KMS-11 (cell line): Measurements from ENCODE around the gene DHX34.

ENCODE experiments used
- H2AFZ ChIP-seq: fragments of 200-600 bp; sonication (generic); 2 replicates; pipeline ENCODE4 v1.6.1; 2016; ENCODE audit warnings: antibody characterized with exemption, mixed run types, low read depth
- H3K27ac ChIP-seq: fragments of 200-600 bp; sonication (generic); 2 replicates; pipeline ENCODE4 v1.6.1; 2016; ENCODE audit warnings: mild to moderate bottlenecking, mixed run types
- H3K27me3 ChIP-seq: fragments of 200-600 bp; sonication (generic); 2 replicates; pipeline ENCODE4 v1.6.1; 2017; ENCODE audit warnings: mild to moderate bottlenecking, low read depth, mixed run types, moderate library complexity; ENCODE audit not compliant: insufficient read depth
- H3K36me3 ChIP-seq: fragments of 200-600 bp; sonication (generic); 2 replicates; pipeline ENCODE4 v1.6.1; 2017; ENCODE audit warnings: mild to moderate bottlenecking, mixed run types; ENCODE audit not compliant: insufficient read depth
- H3K4me1 ChIP-seq: fragments of 200-600 bp; sonication (generic); 2 replicates; pipeline ENCODE4 v1.6.1; 2016; ENCODE audit warnings: mild to moderate bottlenecking, low read depth, mixed run types; ENCODE audit not compliant: poor library complexity, severe bottlenecking
- H3K4me2 ChIP-seq: fragments of 200-600 bp; sonication (generic); 2 replicates; pipeline ENCODE4 v1.7.0; 2016; ENCODE audit warnings: mild to moderate bottlenecking, mixed run types
- H3K4me3 ChIP-seq: fragments of 200-600 bp; sonication (generic); IDR thresholded peaks from 2 replicates; pipeline ENCODE4 v1.6.1; 2017; ENCODE audit warnings: low read depth, low read length, mixed read lengths; ENCODE audit not compliant: insufficient read depth
- H3K79me2 ChIP-seq: fragments of 200-600 bp; sonication (generic); 2 replicates; pipeline ENCODE4 v1.6.1; 2016; ENCODE audit warnings: low read depth, mixed run types; ENCODE audit not compliant: insufficient read depth
- H3K9ac ChIP-seq: fragments of 200-600 bp; sonication (generic); 2 replicates; pipeline ENCODE4 v1.6.1; 2016; ENCODE audit warnings: mild to moderate bottlenecking, mixed run types
- H4K20me1 ChIP-seq: fragments of 200-600 bp; sonication (generic); 2 replicates; pipeline ENCODE4 v1.6.1; 2016; ENCODE audit warnings: mild to moderate bottlenecking, mixed run types; ENCODE audit not compliant: insufficient read depth
- TF ChIP-seq, protein P1 (sequence below): fragments of 200-600 bp; sonication (generic); conservative IDR thresholded peaks from 2 replicates; pipeline ENCODE4 v1.6.1; 2017; ENCODE audit warnings: low read depth, mild to moderate bottlenecking, antibody characterized with exemption, low read length, moderate library complexity, mixed read lengths

DHX34 gene

DNA sequence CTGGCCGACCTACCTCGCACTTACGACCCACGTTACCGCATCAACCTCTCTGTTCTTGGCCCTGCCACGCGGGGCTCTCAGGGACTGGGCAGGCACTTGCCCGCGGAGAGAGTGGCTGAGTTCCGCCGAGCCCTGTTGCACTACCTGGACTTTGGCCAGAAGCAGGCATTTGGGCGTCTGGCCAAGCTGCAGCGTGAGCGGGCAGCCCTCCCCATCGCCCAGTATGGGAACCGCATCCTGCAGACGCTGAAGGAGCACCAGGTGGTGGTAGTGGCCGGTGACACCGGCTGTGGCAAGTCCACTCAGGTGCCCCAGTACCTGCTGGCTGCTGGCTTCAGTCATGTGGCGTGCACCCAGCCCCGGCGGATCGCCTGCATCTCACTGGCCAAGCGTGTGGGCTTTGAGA lies 4.2 kb downstream of the DHX34 start:
- TF ChIP-seq, protein P1, sequence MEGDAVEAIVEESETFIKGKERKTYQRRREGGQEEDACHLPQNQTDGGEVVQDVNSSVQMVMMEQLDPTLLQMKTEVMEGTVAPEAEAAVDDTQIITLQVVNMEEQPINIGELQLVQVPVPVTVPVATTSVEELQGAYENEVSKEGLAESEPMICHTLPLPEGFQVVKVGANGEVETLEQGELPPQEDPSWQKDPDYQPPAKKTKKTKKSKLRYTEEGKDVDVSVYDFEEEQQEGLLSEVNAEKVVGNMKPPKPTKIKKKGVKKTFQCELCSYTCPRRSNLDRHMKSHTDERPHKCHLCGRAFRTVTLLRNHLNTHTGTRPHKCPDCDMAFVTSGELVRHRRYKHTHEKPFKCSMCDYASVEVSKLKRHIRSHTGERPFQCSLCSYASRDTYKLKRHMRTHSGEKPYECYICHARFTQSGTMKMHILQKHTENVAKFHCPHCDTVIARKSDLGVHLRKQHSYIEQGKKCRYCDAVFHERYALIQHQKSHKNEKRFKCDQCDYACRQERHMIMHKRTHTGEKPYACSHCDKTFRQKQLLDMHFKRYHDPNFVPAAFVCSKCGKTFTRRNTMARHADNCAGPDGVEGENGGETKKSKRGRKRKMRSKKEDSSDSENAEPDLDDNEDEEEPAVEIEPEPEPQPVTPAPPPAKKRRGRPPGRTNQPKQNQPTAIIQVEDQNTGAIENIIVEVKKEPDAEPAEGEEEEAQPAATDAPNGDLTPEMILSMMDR: no peak
- Histone ChIP-seq H4K20me1 (no peaks in the 10 kb centered on the region), H2AFZ (no peak overlapping the region), H3K27me3 (no peaks in the 10 kb centered on the region), H3K27ac (no peak overlapping the region), H3K4me1 (peaks cover 16% of the 10 kb centered on the region), H3K4me3 (no peak overlapping the region), H3K79me2 (peaks cover 20% of the 10 kb centered on the region; the same call in 1 of the 2 replicates), H3K36me3 (peaks cover 16% of the 10 kb centered on the region; the same call in 1 of the 2 replicates), H3K9ac (no peak overlapping the region), H3K4me2 (no peak overlapping the region)

DNA sequence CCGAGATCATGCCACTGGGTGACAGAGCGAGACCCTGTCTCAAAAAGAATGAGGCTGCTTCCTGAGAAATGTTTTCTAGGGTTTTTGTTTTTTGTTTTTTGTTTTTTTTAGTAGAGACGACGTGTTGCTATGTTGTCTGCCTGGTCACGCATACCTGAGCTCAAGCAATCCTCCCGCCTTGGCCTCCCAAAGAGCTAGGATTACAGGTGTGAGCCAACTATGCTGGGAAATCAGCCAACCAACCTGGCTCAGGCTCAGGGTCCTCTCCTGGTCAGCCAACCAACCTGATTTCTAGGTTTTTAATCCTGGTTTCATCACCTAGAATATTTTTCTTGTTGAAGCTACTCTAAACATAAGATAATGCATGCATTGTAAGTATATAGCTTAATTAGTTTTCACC lies 7.8 kb downstream of the DHX34 start:
- H4K20me1 ChIP-seq: no peaks in the 10 kb centered on the region
- no peak overlapping the region for H3K27ac ChIP-seq
- H2AFZ ChIP-seq: no peak overlapping the region
- H3K27me3 ChIP-seq: no peaks in the 10 kb centered on the region
- H3K79me2 ChIP-seq: no peaks in the 10 kb centered on the region
- peaks cover 22% of the 10 kb centered on the region; the same call in 1 of the 2 replicates for H3K36me3 ChIP-seq
- no peak overlapping the region for H3K9ac ChIP-seq
- no peak overlapping the region for H3K4me2 ChIP-seq
- no peaks in the 10 kb centered on the region for H3K4me1 ChIP-seq
- TF ChIP-seq, protein P1: no peak
- H3K4me3 ChIP-seq: no peak overlapping the region

DNA sequence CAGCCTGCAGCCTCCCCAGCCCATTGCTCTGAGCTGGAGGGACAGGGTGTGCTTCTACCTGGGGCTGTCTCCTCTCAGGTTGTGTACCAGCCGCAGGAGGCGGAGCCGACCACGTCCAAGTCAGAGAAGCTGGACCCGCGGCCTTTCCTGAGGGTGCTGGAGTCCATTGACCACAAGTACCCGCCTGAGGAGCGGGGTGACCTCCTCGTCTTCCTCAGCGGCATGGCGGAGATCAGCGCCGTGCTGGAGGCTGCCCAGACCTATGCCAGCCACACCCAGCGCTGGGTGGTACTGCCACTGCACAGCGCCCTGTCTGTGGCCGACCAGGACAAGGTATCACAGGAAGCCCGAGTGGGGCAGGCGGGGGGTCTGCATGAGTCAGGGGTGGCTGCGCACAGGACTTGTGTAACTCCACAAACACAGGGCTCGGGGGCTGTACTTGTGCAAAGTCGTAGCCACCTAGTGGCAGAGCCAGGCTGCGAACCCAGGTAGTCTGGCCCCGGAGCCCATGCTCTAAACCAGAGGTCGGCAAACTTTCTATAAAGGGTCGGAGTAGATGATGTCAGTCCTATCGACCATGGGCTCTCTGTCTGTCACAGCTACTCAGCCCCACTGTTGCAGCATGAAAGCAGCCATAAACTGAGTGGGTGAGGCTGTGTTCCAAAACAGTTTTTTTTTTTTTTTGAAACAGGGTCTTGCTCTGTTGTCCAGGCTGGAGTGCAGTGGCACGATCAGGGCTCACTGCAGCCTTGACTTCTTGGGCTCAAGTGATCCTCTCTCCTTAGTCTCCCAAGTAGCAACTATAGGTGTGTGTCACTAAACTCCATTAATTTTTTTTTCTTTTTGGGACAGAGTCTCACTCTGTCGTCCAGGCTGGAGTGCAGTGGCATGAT lies 8.9 kb downstream of the DHX34 start:
- TF ChIP-seq, protein P1: peak; percentile 35
- Histone ChIP-seq H2AFZ (no peak overlapping the region), H3K9ac (no peak overlapping the region), H3K27ac (no peak overlapping the region), H3K4me3 (no peak overlapping the region), H3K4me2 (no peak overlapping the region), H3K36me3 (peaks cover 22% of the 10 kb centered on the region; the same call in 1 of the 2 replicates), H3K4me1 (no peaks in the 10 kb centered on the region), H4K20me1 (no peaks in the 10 kb centered on the region), H3K79me2 (no peaks in the 10 kb centered on the region), H3K27me3 (no peaks in the 10 kb centered on the region)

DNA sequence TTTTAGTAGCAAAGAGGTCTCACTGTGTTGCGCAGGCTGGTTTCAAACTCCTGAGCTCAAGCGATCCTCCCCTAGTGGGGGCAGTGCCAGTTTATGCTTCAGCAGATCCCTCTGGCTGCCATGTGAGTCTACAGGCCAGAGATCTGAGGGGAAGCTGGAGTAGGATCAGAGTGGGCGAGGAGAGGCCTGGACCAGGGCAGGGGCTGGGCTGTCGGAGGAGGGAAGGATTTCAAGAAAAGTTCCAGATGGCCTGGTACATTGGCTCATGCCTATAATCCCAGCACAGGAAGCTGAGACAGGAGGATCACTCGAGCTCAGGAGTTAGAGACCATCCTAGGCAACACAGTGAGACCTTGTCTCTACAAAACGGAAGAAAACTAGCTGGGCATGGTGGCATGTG lies 9.8 kb downstream of the DHX34 start:
- TF ChIP-seq, protein P1: no peak
- Histone ChIP-seq H2AFZ (no peak overlapping the region), H3K9ac (no peak overlapping the region), H3K27me3 (no peaks in the 10 kb centered on the region), H3K4me2 (no peak overlapping the region), H4K20me1 (no peaks in the 10 kb centered on the region), H3K27ac (no peak overlapping the region), H3K79me2 (no peaks in the 10 kb centered on the region), H3K4me3 (no peak overlapping the region), H3K4me1 (no peaks in the 10 kb centered on the region), H3K36me3 (peaks cover 21% of the 10 kb centered on the region; the same call in 1 of the 2 replicates)
